Smooth muscle cell (in vitro differentiated cells): Measurements from ENCODE around the gene CHADL. TPM values are rescaled to one million over a fixed set of nuclear protein-coding genes. Genes with fewer than 3 reads are reported as not detected.
"Not testable (repeated sequence)": the region's sequence is repeated elsewhere in the genome, so short reads cannot be mapped to it uniquely, and the experiment has no call there.

Experiments
- DNase-seq: peaks from one replicate; lab custom pipeline; 2025; ENCODE audit not compliant: unreplicated experiment; lab: John Stamatoyannopoulos, UW
- H2AFZ ChIP-seq: fragments of 200-600 bp; sonication (generic); 2 replicates; pipeline ENCODE4 v1.6.0; 2016; ENCODE audit warnings: antibody characterized with exemption, low read depth, mild to moderate bottlenecking
- H3F3A ChIP-seq: fragments of 200-600 bp; sonication (generic); 2 replicates; pipeline ENCODE4 v1.6.0; 2017; ENCODE audit warnings: antibody characterized with exemption, low read depth
- H3K27ac ChIP-seq: fragments of 200-600 bp; sonication (generic); 2 replicates; pipeline ENCODE4 v1.5.1; 2016; ENCODE audit warnings: low read depth, mild to moderate bottlenecking
- H3K27me3 ChIP-seq: fragments of 200-600 bp; sonication (generic); 2 replicates; pipeline ENCODE4 v1.6.1; 2016; ENCODE audit warnings: low read depth, mild to moderate bottlenecking
- H3K36me3 ChIP-seq: fragments of 200-600 bp; sonication (generic); 2 replicates; pipeline ENCODE4 v1.5.1; 2016; ENCODE audit warnings: low read depth
- H3K4me1 ChIP-seq: fragments of 200-600 bp; sonication (generic); 2 replicates; pipeline ENCODE4 v1.5.1; 2016; ENCODE audit warnings: low read depth
- H3K4me2 ChIP-seq: fragments of 200-600 bp; sonication (generic); 2 replicates; pipeline ENCODE4 v1.6.0; 2016; ENCODE audit warnings: mild to moderate bottlenecking
- H3K4me3 ChIP-seq: fragments of 200-600 bp; sonication (generic); 2 replicates; pipeline ENCODE4 v1.5.1; 2016; ENCODE audit warnings: mild to moderate bottlenecking
- H3K79me2 ChIP-seq: fragments of 200-600 bp; sonication (generic); 2 replicates; pipeline ENCODE4 v1.6.0; 2016; ENCODE audit warnings: low read depth, mild to moderate bottlenecking
- H3K9ac ChIP-seq: fragments of 200-600 bp; sonication (generic); 2 replicates; pipeline ENCODE4 v1.6.0; 2016; ENCODE audit warnings: low read depth
- H3K9me3 ChIP-seq: fragments of 200-600 bp; sonication (generic); replicated peaks from 2 replicates; pipeline ENCODE4 v1.5.1; 2016; ENCODE audit warnings: low read depth
- H4K20me1 ChIP-seq: fragments of 200-600 bp; sonication (generic); 2 replicates; pipeline ENCODE4 v1.6.0; 2016; ENCODE audit warnings: low read depth
- CTCF ChIP-seq: fragments of 200-600 bp; sonication (generic); IDR thresholded peaks from 2 replicates; pipeline ENCODE4 v1.5.1; 2017; ENCODE audit warnings: borderline replicate concordance, mild to moderate bottlenecking, antibody characterized with exemption; ENCODE audit not compliant: insufficient read depth, poor library complexity, severe bottlenecking
- whole genome bisulfite sequencing: methylation state at CpG from one replicate; pipeline ENCODE4 v1.1.7; 2016; ENCODE audit warnings: low lambda C conversion rate; 5-methylcytosine and 5-hydroxymethylcytosine counted together
- polyA plus RNA-seq: library from polyadenylated mRNA; unstranded; fragments of >200 nt; fragmentation: Nextera tagmentation; extraction: Ambion mirVana; gene quantifications from 2 replicates; pipeline ENCODE4 v1.2.1, GENCODE V29; 2016
- total RNA-seq: library from RNA; depleted of rRNA; stranded (reverse); fragments of >200 nt; gene quantifications from 2 replicates; pipeline ENCODE4 v1.2.3, GENCODE V29; 2014

Gene CHADL
- total and polyA plus RNA-seq, 2 experiments from 2014 or later = 0.17 TPM; not detected in 1

- no peak overlapping the region for H2AFZ ChIP-seq
- no peaks in the 10 kb centered on the region for H3K79me2 ChIP-seq
These were observed 23.0 kb upstream of the CHADL start for GRCh38 chr22:41263704-41264103.

GRCh38 chr22:41262250-41262765 is 21.6 kb upstream of the CHADL start:
- TF ChIP-seq CTCF = no peak
- H3K9me3 ChIP-seq = no peaks in the 10 kb centered on the region
- H3K4me3 ChIP-seq = no peak overlapping the region
- H3K27me3 ChIP-seq = no peaks in the 10 kb centered on the region
- H3K79me2 ChIP-seq = no peaks in the 10 kb centered on the region
- no peak overlapping the region for H3K9ac ChIP-seq
- DNase-seq = no peak
- H3K4me1 ChIP-seq = no peaks in the 10 kb centered on the region
- WGBS = 98% methylated on average over 15 of the region's 15 CpGs
- no peak overlapping the region for H3K4me2 ChIP-seq
- H3K36me3 ChIP-seq = peaks cover 3% of the 10 kb centered on the region
- no peak overlapping the region for H3K27ac ChIP-seq
- H4K20me1 ChIP-seq = peaks cover 18% of the 10 kb centered on the region
- H3F3A ChIP-seq = no peaks in the 10 kb centered on the region
- H2AFZ ChIP-seq = no peak overlapping the region

More at GRCh38 chr22:41263704-41264103, 23.0 kb upstream of the CHADL start:
- 52% methylated on average over 2 of the region's 2 CpGs for WGBS
- Histone ChIP-seq H3K4me1 (no peaks in the 10 kb centered on the region), H3K9me3 (no peaks in the 10 kb centered on the region), H3K27ac (no peak overlapping the region), H3K4me3 (no peak overlapping the region), H3F3A (no peaks in the 10 kb centered on the region), H4K20me1 (peaks cover 18% of the 10 kb centered on the region), H3K9ac (no peak overlapping the region), H3K4me2 (no peak overlapping the region), H3K27me3 (no peaks in the 10 kb centered on the region), H3K36me3 (peaks cover 7% of the 10 kb centered on the region)
- TF ChIP-seq CTCF = no peak
- DNase-seq = no peak

GRCh38 chr22:41261541-41262249 is 21.0 kb upstream of the CHADL start:
- no peak for DNase-seq
- no peak for TF ChIP-seq CTCF
- 87% methylated on average over 12 of the region's 12 CpGs for WGBS
- peaks cover 18% of the 10 kb centered on the region for H4K20me1 ChIP-seq
- H3F3A ChIP-seq = no peaks in the 10 kb centered on the region
- no peak overlapping the region for H3K4me3 ChIP-seq
- H3K27me3 ChIP-seq = no peaks in the 10 kb centered on the region
- no peak overlapping the region for H3K4me2 ChIP-seq
- no peak overlapping the region for H2AFZ ChIP-seq
- no peak overlapping the region for H3K9ac ChIP-seq
- H3K9me3 ChIP-seq = no peaks in the 10 kb centered on the region
- no peaks in the 10 kb centered on the region for H3K4me1 ChIP-seq
- H3K79me2 ChIP-seq = no peaks in the 10 kb centered on the region
- no peak overlapping the region for H3K27ac ChIP-seq
- no peaks in the 10 kb centered on the region for H3K36me3 ChIP-seq

- DNase-seq = no peak
- Histone ChIP-seq H3K4me2 (no peak overlapping the region), H3K36me3 (no peaks in the 10 kb centered on the region), H3K4me3 (no peak overlapping the region), H2AFZ (no peak overlapping the region), H3K9ac (no peak overlapping the region), H3K4me1 (no peaks in the 10 kb centered on the region), H3F3A (no peaks in the 10 kb centered on the region), H3K9me3 (no peaks in the 10 kb centered on the region), H3K27me3 (no peaks in the 10 kb centered on the region), H3K79me2 (no peaks in the 10 kb centered on the region), H4K20me1 (peaks cover 20% of the 10 kb centered on the region), H3K27ac (no peak overlapping the region)
- TF ChIP-seq CTCF = no peak
- 95% methylated on average over 7 of the region's 7 CpGs for WGBS
These were observed 20.1 kb upstream of the CHADL start for GRCh38 chr22:41260871-41261270.

- H3K36me3 ChIP-seq, H3F3A ChIP-seq: not testable (repeated sequence)
These were observed 19.0 kb upstream of the CHADL start for GRCh38 chr22:41259756-41260155.

More at GRCh38 chr22:41259756-41260155, 19.0 kb upstream of the CHADL start:
- peaks cover 16% of the 10 kb centered on the region for H4K20me1 ChIP-seq
- H3K9ac ChIP-seq, H3K4me1 ChIP-seq, H3K79me2 ChIP-seq, H3K9me3 ChIP-seq, H3K27ac ChIP-seq, H2AFZ ChIP-seq, H3K4me2 ChIP-seq, H3K4me3 ChIP-seq, H3K27me3 ChIP-seq, DNase-seq: not testable (repeated sequence)
- 99% methylated on average over 4 of the region's 4 CpGs for WGBS
